Peyer's patch (tissue), 4 donors: ENCODE measurements around the gene DHFR2. TPM values are rescaled to one million over a fixed set of nuclear protein-coding genes. Genes with fewer than 3 reads are reported as not detected.

Experiments used
- DNase-seq, 3 donors: peaks; one replicate each; pipeline ENCODE4 v3.0.0-alpha.2; 2017 to 2019
- H3K27ac ChIP-seq, 4 donors: fragments of 200-600 bp; sonication (generic); one replicate each; pipeline ENCODE4 v1.5.1; 2016 to 2019
- H3K27me3 ChIP-seq, 2 donors: fragments of 200-600 bp; sonication (generic); one replicate each; pipeline ENCODE4 v1.5.1; 2019
- H3K36me3 ChIP-seq, 3 donors: fragments of 200-600 bp; sonication (generic); one replicate each; pipeline ENCODE4 v1.5.1; 2016 to 2019
- H3K4me1 ChIP-seq, 4 donors: fragments of 200-600 bp; sonication (generic); one replicate each; pipeline ENCODE4 v1.5.1; 2016 to 2019
- H3K4me3 ChIP-seq, 4 donors: fragments of 200-600 bp; sonication (generic); 1 replicate in 3 of 4; 2 replicates in 1 of 4; pipeline ENCODE4 v1.5.1; 2016 to 2019; ENCODE audit warnings: mild to moderate bottlenecking in 1 of 4
- H3K9me3 ChIP-seq, 4 donors: fragments of 200-600 bp; sonication (generic); one replicate each; pipeline ENCODE4 v1.5.1; 2016 to 2019; ENCODE audit warnings: mild to moderate bottlenecking in 1 of 4
- POLR2A ChIP-seq, 2 donors: fragments of 450-650 bp; IDR thresholded peaks; one replicate each; pipeline ENCODE4 v1.5.1; 2017; ENCODE audit warnings: antibody characterized with exemption in 2 of 2, mild to moderate bottlenecking in 2 of 2, moderate library complexity in 2 of 2
- total RNA-seq, 4 donors: library from RNA; depleted of rRNA; stranded (reverse); fragments of >200 nt; gene quantifications; one replicate each; pipeline ENCODE4 v1.1.0, GENCODE V29; 2016
- TF ChIP-seq, protein P1 (sequence below), 6 experiments: fragments of 450-650 bp in 4 of 6; fragments of 200-600 bp in 2 of 6; sonication (generic) in 1 of 6; IDR thresholded peaks; one replicate each; pipeline ENCODE4 v1.5.1; 2017 to 2019; ENCODE audit warnings: antibody characterized with exemption in 6 of 6, mild to moderate bottlenecking in 3 of 6, moderate library complexity in 1 of 6

Gene DHFR2
- total RNA-seq, 4 donors from 2014 or later = 5.2 to 10.0 (median 6.0) TPM

DNA sequence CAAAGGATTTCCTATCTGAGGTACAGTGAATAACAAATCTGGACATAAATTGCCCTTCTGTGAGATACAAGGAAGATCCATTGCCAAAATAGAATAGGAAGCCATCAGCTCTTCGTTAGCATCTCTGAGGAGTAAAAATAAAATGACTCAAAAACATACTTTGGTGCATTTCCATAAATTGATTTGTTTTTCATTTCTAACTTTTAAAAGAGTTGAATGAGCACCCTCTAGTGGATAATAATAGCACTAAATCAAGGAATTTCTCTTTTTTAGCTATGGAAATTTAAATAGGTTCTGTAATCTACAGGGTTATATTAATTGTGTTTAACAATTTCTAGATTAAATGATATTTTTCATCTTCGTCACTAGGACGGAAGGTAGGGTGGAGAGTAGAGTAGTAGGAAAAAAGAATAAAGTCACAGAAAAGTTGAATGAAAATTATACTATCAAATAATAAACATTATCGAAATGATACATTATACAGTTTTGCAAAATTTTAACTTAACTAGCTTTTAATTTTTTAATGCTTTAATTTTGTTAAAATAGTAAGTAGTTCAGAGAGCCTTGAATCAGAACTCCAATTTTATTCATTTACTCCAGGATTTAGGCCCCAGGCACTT is 6.6 kb upstream of the DHFR2 start:
- peaks cover 0 to 11% (median 4%) of the 10 kb centered on the region in 4 donors for H3K4me1 ChIP-seq

DNA sequence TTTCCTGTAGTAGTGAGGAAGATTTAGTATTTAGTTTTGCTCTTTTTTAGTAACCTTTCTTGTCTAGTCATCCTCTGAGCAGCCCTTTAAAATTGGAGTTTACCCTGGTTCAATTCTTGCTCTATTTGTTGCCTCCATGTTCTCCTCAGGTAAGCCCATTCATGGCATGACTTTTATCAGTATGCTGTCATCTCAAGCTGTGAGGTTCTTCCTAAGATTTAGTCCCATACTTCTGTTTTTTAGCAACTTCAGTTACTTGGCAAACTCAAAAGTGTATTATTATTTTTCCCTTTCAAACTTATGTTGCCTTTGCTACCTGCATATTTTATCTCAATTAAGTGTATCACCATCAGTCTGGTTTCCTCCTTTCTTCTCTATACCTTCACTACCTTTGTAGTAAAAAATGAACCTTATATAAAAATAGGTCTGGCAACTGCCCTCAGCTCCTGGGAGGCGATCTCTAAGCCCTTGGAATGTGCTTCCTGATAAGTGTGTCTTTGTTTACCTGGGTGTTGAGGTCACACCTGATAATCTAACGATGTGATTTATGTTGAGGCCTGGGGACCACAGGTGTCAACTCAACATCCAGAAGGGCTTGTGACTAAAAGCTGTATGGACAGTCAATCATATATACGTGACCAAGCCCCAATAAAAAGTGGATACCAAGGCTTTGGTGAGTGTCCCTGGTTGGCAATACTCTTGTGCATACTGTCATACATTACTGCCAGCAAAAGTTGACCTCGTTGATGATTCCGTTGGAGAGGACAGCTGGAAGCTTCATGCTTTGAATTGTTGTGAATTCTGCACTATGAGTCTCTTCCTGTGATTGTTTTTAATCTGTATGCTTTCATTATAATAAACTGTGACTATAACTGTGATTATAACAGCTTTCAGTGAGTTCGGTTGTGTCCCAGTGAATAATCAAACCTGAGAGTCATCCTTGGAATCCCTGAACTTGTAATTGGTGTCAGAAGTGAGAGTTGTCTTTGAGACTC is 4.1 kb upstream of the DHFR2 start:
- Histone ChIP-seq H3K27ac (no peak overlapping the region), H3K4me3 (no peak overlapping the region), H3K36me3 (peaks cover 0 to 16% (median 0%) of the 10 kb centered on the region in 3 donors), H3K4me1 (peaks cover 0 to 24% (median 7%) of the 10 kb centered on the region in 4 donors), H3K9me3 (no peaks in the 10 kb centered on the region), H3K27me3 (no peaks in the 10 kb centered on the region)
- TF ChIP-seq POLR2A (IDR thresholded peaks at IDR 0.05) = no peak
- TF ChIP-seq, protein P1, sequence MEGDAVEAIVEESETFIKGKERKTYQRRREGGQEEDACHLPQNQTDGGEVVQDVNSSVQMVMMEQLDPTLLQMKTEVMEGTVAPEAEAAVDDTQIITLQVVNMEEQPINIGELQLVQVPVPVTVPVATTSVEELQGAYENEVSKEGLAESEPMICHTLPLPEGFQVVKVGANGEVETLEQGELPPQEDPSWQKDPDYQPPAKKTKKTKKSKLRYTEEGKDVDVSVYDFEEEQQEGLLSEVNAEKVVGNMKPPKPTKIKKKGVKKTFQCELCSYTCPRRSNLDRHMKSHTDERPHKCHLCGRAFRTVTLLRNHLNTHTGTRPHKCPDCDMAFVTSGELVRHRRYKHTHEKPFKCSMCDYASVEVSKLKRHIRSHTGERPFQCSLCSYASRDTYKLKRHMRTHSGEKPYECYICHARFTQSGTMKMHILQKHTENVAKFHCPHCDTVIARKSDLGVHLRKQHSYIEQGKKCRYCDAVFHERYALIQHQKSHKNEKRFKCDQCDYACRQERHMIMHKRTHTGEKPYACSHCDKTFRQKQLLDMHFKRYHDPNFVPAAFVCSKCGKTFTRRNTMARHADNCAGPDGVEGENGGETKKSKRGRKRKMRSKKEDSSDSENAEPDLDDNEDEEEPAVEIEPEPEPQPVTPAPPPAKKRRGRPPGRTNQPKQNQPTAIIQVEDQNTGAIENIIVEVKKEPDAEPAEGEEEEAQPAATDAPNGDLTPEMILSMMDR (IDR thresholded peaks at IDR 0.05) = no peak
- no peak for DNase-seq

More for the DNA sequence above, 6.6 kb upstream of the DHFR2 start:
- H3K4me3 ChIP-seq = no peak overlapping the region
- no peak for TF ChIP-seq POLR2A (IDR thresholded peaks at IDR 0.05)
- TF ChIP-seq, protein P1 (IDR thresholded peaks at IDR 0.05) = peak; percentile 19 to 71 (median 56)
- DNase-seq = no peak
- H3K9me3 ChIP-seq = no peaks in the 10 kb centered on the region
- peaks cover 0 to 18% (median 0%) of the 10 kb centered on the region in 3 donors for H3K36me3 ChIP-seq
- no peaks in the 10 kb centered on the region for H3K27me3 ChIP-seq
- no peak overlapping the region for H3K27ac ChIP-seq

DNA sequence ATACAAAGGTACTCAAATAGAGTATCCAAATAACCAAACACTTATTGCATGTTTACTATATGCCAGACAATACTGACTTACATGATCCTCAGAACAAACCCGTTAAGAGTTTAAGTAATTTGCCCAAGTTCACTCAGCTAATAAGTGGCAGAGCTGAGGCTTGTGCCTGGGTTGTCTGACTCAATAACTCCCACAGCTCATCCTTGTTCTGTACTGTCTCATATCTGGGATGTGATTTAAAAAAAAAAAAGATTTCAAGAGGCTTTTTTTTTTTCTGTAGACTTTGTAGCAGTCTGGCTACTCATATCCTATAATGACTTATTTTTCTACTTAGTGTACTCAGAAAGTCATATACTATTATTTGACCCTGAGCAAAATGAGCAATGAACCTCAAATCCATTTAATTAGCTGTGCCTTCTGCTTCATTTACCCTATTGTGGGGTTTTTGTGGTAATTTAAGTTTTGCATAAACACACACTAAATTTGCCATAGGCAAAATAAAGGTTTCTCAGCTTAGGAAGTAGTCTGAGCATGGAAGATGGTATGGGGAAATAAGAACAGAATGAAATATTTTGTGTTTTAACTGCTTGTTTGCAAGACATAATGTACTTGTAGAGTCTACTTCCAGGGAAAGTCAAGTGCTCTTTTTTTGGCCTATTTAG is 3.2 kb upstream of the DHFR2 start:
- TF ChIP-seq, protein P1 (IDR thresholded peaks at IDR 0.05) = no peak
- TF ChIP-seq POLR2A (IDR thresholded peaks at IDR 0.05) = no peak
- no peak overlapping the region for H3K27ac ChIP-seq
- H3K9me3 ChIP-seq = no peaks in the 10 kb centered on the region
- no peak for DNase-seq
- peaks cover 0 to 24% (median 7%) of the 10 kb centered on the region in 4 donors for H3K4me1 ChIP-seq
- peaks cover 0 to 12% (median 0%) of the 10 kb centered on the region in 3 donors for H3K36me3 ChIP-seq
- no peak overlapping the region for H3K4me3 ChIP-seq
- H3K27me3 ChIP-seq = no peaks in the 10 kb centered on the region

DNA sequence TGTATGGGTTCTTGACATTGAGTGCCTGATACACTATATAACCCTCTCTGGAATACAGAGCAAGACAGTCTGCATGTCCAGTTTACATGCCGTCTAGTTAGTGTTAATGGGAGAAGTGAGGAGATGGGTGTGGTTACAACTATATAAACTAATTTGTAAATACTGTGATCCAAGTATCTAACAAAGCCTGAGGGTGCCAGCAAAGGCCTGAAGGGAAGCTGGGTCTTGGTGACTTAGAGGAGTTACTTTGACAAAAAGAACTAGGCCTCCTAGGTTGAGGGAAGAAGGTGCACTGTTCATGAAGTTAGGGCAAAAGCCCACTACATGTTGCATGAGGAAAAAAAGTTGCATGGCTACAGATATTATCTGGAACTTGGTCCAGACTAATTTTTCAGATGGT is 2.4 kb upstream of the DHFR2 start:
- Histone ChIP-seq H3K4me1 (peaks cover 0 to 24% (median 7%) of the 10 kb centered on the region in 4 donors), H3K27ac (no peak overlapping the region), H3K9me3 (no peaks in the 10 kb centered on the region), H3K4me3 (no peak overlapping the region), H3K36me3 (peaks cover 0 to 15% (median 0%) of the 10 kb centered on the region in 3 donors), H3K27me3 (no peaks in the 10 kb centered on the region)
- no peak for DNase-seq
- no peak for TF ChIP-seq POLR2A (IDR thresholded peaks at IDR 0.05)
- TF ChIP-seq, protein P1 (IDR thresholded peaks at IDR 0.05) = no peak

DNA sequence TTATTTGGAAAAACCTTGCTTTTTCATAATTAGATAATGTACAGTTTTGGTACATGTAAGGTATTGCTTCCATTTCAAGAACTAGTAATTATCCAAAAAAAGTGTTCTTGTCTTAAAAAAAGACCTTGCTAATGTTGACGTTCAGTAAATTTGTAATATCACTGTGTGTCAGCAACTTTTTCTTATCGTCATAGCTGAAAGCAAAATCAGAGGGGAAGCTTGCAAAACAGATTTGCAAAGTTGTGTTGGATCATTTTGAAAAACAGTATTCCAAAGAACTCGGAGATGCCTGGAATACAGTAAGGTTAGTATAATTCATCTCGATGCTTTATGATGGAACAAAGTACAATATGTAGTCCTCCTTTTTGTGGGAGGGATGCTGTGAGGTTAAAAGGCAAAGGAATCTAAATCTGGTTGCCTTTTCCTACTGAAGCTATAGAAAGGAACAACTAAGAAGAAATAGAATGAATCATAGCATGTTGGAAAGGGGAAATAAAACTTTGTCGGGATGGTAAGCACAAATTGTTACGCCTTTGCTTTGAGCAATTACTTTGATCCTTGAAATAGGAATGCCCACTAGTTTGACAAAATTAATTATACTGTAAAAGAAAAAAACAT is 1.6 kb upstream of the DHFR2 start:
- peaks cover 0 to 17% (median 0%) of the 10 kb centered on the region in 3 donors for H3K36me3 ChIP-seq
- H3K27ac ChIP-seq = no peak overlapping the region
- TF ChIP-seq POLR2A (IDR thresholded peaks at IDR 0.05) = no peak
- TF ChIP-seq, protein P1 (IDR thresholded peaks at IDR 0.05) = no peak
- H3K9me3 ChIP-seq = no peaks in the 10 kb centered on the region
- H3K4me1 ChIP-seq = peaks cover 0 to 24% (median 7%) of the 10 kb centered on the region in 4 donors
- H3K4me3 ChIP-seq = peak overlapping the region in 1 of 4 donors; percentile 79
- H3K27me3 ChIP-seq = no peaks in the 10 kb centered on the region
- DNase-seq = no peak
